Stimulated activated CD8-positive, alpha-beta memory T cell treated with anti-CD3 and anti-CD28 coated beads, Interleukin-7, amount 100 ng/mL, for 24 hours (primary cell): ENCODE results near the gene CXXC4.

ENCODE experiments used
- DNase-seq: peaks from one replicate; pipeline ENCODE4 v3.0.0-alpha.2; 2020; ENCODE audit warnings: low read depth

The CXXC4 gene

DNA sequence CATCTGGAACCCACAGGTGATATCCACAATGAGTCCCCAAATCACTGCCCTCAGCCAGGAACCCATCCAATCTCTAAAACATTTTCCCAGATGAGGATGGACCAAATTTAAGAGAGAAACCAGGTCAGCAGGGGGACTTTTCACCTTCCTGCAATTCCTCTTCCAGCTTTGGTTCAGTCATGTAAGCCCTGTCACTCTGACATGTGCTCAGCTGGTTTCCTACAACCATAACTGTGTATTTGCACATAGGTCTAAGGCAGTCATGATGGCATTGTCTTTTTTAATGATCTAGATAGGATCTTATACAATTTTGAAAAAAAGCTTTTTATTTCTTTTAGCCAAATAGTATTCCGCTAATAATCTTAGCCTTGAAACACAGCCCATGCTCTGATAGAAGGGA is 6.5 kb downstream of the CXXC4 start:
- DNase-seq, result no peak

DNA sequence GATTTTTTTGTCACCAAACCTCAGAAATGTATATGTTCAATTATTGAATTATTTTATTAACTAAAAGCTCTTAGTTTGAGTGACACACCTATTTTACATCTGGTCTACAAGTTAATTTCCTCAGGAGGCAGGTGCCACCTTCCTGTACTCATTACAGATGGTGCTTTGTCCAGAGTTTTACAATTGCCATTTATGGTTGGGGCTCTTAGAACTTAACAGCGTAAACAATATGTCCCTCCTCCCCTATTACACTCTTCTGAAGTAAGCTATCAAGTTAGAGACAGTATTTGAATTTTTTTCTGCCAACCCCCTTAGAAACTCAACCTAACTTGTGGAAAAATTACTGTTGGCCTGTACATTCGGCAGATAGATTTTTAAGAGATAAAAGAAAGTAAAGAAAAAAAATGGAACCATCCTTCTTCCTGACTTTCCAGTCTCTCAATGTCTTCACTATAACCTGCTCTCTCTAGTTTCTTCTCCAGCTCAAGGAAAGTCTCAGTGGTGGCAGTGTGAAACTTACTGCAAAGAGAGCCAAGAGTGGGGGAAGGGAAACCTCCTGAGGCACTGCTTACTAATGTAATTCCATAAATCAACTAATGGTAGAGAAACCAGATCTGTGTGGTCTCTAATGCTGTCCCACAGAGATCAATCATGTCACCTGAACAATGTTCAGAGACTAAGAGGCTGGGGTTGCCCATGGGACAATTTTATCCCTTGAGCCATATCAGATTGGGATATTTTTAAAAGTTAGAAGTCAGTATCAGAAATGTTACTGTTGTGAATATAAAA is 7.8 kb downstream of the CXXC4 start:
- DNase-seq, result no peak

DNA sequence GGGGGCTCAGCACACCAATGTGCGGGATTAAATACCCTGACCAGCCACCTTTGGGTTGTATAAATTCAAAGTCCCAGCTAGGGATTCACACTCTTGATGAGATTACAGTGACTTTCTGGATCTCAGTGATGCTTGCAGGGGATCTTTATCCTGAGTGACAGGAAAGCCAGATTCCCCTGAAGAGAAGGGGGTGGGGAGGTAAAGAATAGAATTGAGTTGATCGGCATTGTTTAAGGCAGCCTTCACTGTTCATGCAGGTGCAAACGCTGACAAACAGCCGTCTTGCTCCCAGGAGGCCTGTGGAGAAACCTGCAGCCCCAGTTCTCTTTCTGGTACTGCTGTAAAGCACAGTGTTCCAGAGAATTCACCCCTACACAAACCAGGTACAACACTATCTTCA is 19.0 kb downstream of the CXXC4 start:
- no peak for DNase-seq

DNA sequence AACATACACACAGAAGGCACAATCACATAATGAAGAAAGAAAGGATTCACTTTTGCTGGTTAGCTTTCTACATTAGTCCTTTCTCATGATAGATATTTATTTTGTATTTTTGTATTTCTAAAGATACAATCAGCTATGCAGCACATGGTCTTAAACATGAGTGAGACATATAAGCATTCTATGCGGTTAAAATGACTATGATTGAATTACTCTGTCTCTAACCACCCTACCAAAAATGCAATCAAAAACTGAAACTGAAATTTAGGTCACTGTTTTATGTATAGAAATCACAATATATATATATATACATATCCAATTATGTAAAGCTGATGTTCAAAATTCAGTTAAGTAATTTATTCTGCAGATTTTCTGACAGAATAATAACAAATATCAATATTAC is 21.9 kb downstream of the CXXC4 start:
- DNase-seq, result no peak

DNA sequence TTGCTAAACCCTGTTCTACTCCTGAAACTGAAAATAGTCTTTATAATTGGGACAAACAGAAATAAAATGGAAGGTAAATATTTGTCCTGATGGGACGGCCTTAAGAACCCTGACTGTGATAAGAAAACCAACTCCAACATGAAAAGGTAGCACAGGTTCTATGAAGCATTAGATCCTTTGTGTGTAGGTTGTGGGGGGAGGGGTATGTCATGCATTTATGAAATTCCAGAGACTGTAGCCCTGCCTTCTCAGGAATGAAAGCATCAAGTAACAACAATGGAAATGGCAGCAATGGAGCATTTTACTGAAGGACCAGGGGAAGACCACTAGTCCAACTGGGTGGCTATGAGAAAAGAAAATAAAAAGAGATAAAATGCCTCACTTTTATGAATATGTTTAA is 23.9 kb downstream of the CXXC4 start:
- DNase-seq, result no peak

DNA sequence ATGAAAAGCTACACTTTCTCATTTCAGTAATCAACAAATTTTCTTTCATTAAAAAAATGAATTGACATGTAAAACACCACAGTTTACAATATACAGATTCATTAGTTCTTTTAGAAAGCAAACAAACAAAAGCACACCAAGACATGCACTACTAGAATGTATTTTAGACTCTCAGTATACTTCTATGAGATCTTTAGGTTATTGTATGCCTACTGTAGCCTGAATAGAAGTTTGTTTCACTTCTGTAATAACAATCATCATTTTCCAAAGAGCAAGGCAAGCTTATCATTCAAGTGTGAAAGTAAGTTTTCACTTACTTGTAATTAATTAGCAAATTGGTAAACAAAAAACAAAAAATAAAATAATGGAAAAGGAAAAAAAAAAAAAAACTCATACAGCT is 24.9 kb downstream of the CXXC4 start:
- DNase-seq, result no peak

DNA sequence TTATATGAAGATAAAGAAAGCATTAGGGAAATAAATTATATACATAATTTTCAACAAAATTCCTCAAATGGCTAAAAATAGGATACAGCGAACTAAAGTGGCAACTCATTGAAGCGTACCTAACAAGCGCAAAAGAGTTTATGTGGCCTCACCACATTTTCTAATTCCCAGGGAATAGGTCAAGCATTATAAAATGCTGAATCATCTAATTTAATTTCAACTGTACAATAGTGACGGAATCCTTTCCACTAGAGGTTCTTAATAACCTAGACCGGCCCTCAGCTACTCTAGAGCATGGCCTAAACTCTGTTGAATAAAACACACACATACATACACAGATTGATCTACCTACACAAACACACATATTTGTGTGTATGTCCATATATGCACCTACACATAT is 29.1 kb downstream of the CXXC4 start:
- no peak for DNase-seq

DNA sequence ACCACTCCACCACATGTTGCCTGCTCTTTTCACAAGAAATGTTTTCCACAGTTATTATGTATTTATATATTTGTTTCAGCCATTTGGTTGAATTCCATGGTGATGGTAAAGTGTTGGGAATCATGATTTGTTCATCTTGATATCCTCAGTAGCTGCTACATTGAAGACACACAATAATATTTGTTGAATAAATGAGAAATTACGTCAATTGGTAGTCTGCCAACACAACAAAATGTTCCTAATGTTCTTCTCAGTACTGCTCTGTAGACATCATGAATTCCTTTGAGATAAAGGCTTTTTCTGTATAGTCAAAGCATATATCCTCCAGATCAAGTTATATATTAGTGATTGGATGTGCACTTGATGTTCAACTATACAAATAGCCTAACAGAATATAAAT is 29.5 kb downstream of the CXXC4 start:
- DNase-seq, result no peak

DNA sequence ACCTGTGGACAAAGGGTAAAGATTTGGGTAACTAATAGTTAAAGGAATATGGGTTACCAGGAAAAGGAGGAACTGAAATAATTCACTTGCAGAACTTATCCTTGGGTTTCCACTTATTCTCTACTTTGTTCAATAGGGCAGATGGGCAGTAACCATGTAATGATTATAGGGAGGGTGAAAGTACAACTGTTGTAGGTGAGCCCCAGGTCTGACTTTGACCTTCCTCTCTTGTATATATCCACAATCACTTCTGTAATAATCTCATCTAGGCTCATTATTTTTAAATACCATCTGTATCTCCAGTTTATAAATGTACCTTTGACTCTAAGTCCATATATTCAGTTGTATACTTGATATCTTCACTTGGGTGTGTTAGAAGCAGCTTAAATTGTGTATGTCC is 32.1 kb downstream of the CXXC4 start:
- no peak for DNase-seq

DNA sequence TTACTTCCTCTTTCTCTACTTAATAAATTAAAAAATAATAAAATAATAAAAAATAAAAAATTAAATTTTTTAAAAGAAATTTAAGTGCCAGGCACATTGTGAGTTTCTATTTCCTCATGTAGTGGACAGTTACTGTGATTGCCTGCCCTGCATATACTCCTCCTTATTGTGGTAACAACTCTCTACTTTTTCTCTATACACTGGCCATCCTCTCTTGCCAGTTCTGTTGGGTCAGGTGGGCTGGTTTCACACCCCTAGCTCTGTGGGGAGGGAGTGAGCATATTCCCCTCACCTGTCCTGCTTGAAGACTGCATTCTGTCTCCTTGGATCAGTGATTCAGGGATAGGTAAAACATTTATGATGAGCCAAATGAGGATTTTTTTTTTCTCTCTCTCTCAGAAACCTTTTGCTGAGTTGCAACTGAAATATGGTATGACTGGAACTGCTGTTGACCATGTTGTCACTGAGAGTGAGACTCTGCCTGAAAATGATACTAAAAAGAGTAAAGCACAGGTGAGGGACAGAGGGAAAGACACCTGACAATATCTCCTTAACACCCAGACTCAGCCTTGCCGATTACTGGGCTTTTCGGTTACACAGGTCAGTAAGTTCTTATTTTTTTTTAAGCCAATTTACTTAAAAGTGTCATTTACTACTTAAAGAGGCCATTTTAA is 37.2 kb downstream of the CXXC4 start:
- no peak for DNase-seq

DNA sequence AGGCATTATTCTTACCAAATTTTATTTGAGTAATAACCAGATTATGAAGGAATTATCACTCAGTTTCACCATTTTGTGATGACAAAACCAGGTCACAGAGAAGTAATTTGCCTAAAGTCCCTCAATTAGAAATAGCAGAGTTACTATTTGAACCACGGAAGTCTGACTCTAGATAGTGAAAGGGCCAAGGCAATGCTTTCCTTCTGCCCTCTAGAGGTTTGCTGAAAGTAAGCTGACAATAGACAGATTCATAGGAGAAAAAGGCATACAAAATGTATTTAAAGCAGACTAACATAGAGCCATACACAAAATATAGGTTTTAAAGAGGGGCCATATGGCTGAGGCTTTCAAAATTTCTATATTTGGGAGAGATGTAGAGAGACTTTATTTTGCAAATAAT is 43.1 kb downstream of the CXXC4 start:
- DNase-seq, result no peak

DNA sequence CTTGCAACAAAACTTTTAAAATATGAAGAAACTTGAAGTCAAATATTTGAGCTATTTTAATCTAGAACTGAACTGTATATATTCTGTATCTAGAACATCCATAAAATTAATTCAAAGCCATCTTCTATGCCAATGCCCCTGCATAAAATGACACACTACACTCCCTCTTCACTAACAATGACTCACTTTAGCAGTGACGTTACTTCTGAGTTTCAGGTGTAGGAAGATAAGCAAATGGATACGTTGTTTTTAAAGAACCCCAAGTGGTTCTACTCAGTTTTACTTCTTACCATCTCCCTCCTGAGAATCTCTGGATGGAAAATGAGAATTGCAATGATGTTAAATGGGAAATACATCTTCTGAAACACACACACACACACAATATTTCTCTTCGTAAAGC is 45.2 kb downstream of the CXXC4 start:
- DNase-seq, result no peak

DNA sequence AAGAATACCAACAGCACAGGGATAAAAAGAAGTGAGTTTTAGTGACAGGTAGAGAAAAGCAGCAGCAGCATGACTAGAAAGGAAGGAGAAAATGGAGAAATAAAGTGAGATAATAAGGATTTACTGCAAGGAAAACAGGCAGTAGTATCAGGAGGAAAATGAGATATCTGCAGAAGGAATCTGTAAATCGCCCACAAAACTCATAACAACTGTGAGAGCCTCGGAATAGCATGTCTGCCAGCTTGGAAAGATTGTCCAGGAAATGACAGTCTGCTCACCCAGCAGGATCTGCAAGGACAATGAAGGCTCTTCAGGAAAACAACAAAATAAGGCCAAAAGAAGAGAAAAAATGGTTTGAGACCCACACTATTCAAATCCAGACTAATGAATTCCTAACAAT is 47.4 kb downstream of the CXXC4 start:
- DNase-seq, result no peak

DNA sequence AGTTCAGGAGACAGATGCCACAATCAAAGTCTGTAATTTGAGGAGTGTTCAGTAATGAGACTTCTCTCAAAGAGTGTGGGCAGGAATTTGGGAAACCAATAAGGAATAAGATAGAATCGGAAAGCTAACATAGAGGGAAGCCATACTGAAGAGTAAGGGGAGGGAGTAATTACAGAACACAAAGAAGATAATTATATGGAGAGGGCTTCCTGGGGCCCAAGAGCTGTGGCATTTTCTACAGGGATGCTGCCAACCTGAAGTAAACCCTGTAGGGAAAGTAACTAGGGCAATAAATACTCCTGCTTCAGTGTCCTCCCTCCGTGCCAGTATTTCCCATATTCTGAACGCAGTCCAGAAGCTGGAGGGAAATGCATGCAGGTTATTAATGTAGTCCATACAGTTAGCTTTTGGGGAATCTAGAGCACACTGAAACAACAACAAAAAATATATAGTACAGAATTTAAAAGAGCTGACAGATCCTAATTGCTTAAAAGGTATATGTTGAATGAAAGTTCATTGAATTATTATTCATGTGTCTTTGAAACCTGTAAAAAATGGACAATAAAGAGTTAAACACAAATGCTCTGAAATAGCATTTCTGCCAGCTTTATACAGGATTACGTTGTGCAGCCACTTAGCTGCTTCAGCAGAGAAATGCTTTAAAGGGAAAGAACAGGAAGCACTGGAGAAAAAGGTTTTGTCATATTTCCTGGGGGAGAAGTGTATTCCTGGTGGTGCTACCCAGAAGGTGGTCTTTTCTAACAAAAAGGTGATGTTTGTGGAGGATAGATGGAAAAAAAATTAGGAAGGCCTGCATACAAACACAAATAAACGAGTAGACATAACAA is 48.0 kb downstream of the CXXC4 start:
- DNase-seq, result no peak

DNA sequence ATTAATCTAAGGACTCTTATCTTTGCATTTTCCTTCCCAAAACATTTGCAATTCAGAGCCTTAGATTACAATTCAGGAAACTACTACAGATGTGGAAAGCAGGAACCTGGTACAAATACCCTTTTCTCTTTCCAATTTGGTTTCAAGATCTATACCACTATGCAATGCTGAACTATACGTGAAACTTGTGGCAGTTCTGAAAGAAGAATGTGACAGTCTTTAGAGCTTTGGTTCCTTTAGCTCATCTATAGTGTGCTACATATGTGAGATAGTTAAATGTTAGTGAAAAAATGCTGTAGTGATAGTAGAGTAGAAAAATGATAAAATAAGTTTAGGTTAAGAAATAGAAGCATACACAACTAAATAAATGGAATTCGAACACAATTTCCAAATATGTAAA is 50.0 kb downstream of the CXXC4 start:
- DNase-seq, result no peak

DNA sequence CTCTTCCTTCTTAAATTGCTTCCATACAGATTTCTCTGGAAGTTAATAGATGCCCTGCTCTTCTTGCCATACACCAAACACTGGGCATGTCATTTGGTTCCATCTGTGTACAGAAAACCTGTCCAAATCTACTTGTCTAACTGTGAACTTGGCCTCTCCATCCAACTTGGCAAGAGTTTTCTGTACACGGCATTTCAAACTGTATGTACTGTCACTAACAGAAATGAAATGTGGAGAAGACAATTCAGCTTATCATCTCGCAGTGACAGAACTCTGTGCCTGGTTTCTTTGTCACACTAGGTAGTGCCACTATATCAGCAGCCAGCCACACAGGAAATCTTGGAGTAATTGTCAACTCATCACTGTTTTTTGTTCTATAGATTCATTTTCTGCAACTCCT is 58.2 kb downstream of the CXXC4 start:
- DNase-seq, result no peak

DNA sequence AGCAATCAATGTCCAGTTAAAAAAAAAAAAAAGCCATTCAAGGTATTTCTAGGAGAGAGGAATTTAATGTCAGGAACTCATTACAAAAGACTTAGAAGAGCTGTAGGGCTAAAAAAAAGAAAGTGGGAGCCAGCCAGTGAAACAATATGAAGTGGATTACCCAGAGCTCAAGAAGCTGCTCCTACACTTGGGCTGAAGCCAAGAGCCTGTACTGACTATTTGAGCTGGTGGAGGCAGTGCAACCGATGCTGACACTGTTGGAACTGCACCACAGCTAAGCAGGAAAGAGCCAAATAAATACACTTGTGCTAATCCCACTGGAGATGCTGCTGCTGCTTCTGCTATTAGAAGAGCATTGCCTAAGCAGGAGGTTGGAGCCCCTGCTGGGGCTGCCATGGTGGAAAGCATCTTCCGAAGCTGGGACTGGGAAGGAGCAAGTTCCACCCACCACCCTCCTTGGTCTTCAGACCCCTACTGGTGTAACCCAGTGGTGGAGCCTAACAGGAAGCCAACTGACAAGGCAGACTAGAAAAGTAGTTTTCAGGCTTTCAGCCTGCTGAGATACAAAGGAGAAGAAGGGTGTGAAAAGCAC is 65.4 kb downstream of the CXXC4 start:
- DNase-seq, result no peak

DNA sequence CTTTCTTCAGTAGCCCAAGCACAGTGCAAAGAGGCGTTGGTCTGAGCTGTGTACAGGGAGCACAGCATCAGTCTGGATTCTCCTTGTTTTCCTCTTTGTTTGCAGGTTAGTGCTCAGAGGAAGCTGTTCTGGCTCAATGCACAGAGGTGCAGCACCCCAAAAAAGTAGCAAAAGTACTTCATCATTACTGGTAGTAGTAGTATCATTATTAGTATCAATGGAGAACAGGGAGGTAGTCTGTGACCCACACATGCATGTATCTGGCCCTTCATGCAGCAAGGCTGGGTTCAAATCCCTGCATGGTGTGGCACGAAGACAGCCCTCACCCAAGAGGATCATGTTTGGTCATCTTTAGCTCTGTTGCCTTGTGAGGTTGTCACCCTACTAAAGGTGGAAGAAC is 68.7 kb downstream of the CXXC4 start:
- DNase-seq, result no peak

DNA sequence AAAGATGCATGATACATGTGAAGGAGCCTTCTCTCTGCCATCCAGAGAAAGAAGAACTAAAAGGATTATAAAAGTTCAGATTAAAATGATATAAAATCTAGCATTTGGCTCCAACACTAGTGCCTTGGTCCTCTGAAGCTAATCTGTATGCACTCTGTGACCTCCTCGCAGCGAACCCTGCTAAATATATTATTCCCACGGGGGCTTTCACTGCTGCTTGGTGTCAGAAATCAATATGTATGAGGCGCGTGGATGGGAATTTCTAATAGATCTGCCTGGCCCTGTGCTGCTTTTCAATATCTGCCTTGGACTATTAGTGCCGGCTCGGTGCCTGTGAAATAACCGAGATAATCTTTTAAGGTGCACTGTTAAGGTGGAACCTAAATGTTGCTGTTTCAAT is 69.7 kb downstream of the CXXC4 start:
- DNase-seq, result no peak

DNA sequence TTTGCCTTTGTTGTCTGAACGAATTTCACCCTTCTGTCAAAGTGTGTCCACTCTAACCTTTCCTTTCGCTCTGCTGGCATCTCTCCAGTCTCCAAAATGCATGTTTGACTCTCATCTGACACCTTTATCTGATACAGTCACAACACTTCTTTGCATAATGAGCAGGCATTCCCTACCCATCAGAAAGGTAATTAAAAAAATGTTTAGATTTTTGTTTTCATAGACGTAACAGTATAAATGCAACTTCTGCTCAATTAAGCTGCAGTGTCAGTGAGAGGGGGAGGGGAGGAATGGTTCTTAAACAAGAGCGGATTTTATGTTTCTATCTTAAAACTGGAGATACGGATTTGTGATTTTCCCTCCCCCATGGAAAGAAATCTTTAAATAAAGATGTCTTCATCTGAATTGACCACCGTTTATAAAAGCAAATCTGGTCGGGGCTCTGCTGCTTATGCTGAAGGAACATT is 70.2 kb downstream of the CXXC4 start:
- no peak for DNase-seq

DNA sequence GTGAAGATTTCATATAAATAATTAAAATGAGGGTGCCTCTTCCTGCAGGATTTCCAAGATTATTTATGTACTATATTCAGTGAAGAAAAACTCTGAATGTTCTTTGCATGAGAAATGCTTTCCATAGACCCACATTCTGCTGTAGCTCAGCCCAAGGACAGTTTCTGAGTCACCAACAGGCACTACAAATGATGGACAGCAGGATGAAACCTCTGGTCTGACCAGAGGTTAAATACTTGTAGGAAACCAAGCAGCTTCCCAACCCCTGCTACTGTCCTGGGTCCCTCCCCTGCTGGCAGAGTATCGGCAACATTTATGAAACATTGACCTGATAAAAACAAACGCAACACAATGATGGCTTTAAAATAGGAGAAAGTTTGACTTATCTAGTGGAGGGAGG is 73.1 kb downstream of the CXXC4 start:
- DNase-seq, result no peak

DNA sequence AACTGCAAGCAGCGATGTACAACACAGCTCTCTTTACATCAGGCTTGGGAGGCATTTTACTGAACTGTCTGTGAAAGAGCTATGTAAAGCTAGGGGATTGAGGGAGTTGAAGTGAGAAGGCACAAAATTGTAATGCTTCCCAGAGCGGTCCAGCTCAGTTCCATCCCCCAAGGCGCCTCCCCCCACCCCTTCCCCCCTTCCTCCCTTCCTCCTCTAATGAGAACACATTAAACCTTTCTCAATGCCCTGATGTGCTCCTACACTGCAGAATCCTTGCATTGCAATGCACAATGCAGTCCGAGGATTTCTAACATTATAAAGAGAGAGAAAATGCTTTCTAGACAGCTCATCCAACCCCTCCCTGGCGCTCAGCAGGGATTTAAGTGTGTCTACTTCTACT is 73.9 kb downstream of the CXXC4 start:
- no peak for DNase-seq
